ENCODE results near the gene EVPLL.
"Not testable (repeated sequence)": the region's sequence is repeated elsewhere in the genome, so short reads cannot be mapped to it uniquely, and the experiment has no call there.

GRCh38 chr17:18421521-18421920 is 43.9 kb downstream of the EVPLL start:
- TF ChIP-seq RAD21 (IDR thresholded peaks at IDR 0.05; ENCODE audit: low read length); CTCF (IDR thresholded peaks at IDR 0.05); NRF1 (IDR thresholded peaks at IDR 0.05; ENCODE audit: low read depth, low read length); EZH2phosphoT487 (IDR thresholded peaks at IDR 0.05; ENCODE audit: borderline replicate concordance, low read depth); NFIC (IDR thresholded peaks at IDR 0.05; ENCODE audit: borderline replicate concordance); POLR2AphosphoS5 (IDR thresholded peaks at IDR 0.05; ENCODE audit: low read depth, low read length); TAF1 (IDR thresholded peaks at IDR 0.05; ENCODE audit: borderline replicate concordance, low read depth, low read length); FOXJ3 (CRISPR knock-in tag; IDR thresholded peaks at IDR 0.05); CHD2 (IDR thresholded peaks at IDR 0.05; ENCODE audit: low read length, partially characterized antibody); YY1 (IDR thresholded peaks at IDR 0.05; ENCODE audit: low read depth): not testable (repeated sequence)
- TF ChIP-seq, protein P1, sequence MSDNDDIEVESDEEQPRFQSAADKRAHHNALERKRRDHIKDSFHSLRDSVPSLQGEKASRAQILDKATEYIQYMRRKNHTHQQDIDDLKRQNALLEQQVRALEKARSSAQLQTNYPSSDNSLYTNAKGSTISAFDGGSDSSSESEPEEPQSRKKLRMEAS (IDR thresholded peaks at IDR 0.05; ENCODE audit: low read depth): not testable (repeated sequence)
- TF ChIP-seq, protein P2, sequence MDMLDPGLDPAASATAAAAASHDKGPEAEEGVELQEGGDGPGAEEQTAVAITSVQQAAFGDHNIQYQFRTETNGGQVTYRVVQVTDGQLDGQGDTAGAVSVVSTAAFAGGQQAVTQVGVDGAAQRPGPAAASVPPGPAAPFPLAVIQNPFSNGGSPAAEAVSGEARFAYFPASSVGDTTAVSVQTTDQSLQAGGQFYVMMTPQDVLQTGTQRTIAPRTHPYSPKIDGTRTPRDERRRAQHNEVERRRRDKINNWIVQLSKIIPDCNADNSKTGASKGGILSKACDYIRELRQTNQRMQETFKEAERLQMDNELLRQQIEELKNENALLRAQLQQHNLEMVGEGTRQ (IDR thresholded peaks at IDR 0.05; ENCODE audit: borderline replicate concordance, low read depth, low read length): not testable (repeated sequence)
- TF ChIP-seq, protein P3, sequence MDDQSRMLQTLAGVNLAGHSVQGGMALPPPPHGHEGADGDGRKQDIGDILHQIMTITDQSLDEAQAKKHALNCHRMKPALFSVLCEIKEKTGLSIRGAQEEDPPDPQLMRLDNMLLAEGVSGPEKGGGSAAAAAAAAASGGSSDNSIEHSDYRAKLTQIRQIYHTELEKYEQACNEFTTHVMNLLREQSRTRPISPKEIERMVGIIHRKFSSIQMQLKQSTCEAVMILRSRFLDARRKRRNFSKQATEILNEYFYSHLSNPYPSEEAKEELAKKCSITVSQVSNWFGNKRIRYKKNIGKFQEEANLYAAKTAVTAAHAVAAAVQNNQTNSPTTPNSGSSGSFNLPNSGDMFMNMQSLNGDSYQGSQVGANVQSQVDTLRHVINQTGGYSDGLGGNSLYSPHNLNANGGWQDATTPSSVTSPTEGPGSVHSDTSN (IDR thresholded peaks at IDR 0.05): not testable (repeated sequence)
